Neural crest cell (in vitro differentiated cells): ENCODE measurements around the gene FOXJ3. TPM values are rescaled to one million over a fixed set of nuclear protein-coding genes. Genes with fewer than 3 reads are reported as not detected.

Experiments
- DNase-seq: peaks from one replicate; pipeline ENCODE4 v3.0.0; 2021; ENCODE audit warnings: low read depth, mixed read lengths, low spot score
- H3K27ac Mint-ChIP-seq: one replicate; pipeline ENCODE4 v1.8.0; 2021; ENCODE audit warnings: mild to moderate bottlenecking, mixed read lengths; ENCODE audit not compliant: unreplicated experiment
- H3K27me3 Mint-ChIP-seq: 2 replicates; pipeline ENCODE4 v1.8.0; 2021; ENCODE audit warnings: low read depth, mild to moderate bottlenecking, mixed read lengths
- H3K36me3 Mint-ChIP-seq: 2 replicates; pipeline ENCODE4 v1.8.0; 2021; ENCODE audit warnings: low read depth, mild to moderate bottlenecking, mixed read lengths
- H3K4me1 Mint-ChIP-seq: 2 replicates; pipeline ENCODE4 v1.8.0; 2021; ENCODE audit warnings: mixed read lengths
- H3K4me3 Mint-ChIP-seq: one replicate; pipeline ENCODE4 v1.8.0; 2021; ENCODE audit warnings: mild to moderate bottlenecking, mixed read lengths
- H3K9me3 Mint-ChIP-seq: 2 replicates; pipeline ENCODE4 v1.8.0; 2021; ENCODE audit warnings: mixed read lengths
- CTCF ChIP-seq: fragments of 200-600 bp; sonication (generic); conservative IDR thresholded peaks from 2 replicates; pipeline ENCODE4 v1.5.0; 2021; ENCODE audit warnings: antibody characterized with exemption, mild to moderate bottlenecking
- total RNA-seq: library from RNA; stranded (reverse); gene quantifications from 2 replicates; pipeline ENCODE4 v1.2.1, GENCODE V29; 2021

The FOXJ3 gene
- total RNA-seq, 1 donor from 2014 or later = 40.2 TPM

GRCh38 chr1:42364089-42364488 is 29.1 kb upstream of the FOXJ3 start:
- H3K27ac Mint-ChIP-seq = no peak overlapping the region
- no peaks in the 10 kb centered on the region for H3K9me3 Mint-ChIP-seq
- TF ChIP-seq CTCF = no peak
- no peaks in the 10 kb centered on the region for H3K4me1 Mint-ChIP-seq
- no peak for DNase-seq
- H3K36me3 Mint-ChIP-seq = no peaks in the 10 kb centered on the region
- peaks cover 35% of the 10 kb centered on the region for H3K27me3 Mint-ChIP-seq
- H3K4me3 Mint-ChIP-seq = no peak overlapping the region

GRCh38 chr1:42359466-42359865 is 24.4 kb upstream of the FOXJ3 start:
- Mint-ChIP-seq H3K9me3 (no peaks in the 10 kb centered on the region), H3K27ac (no peak overlapping the region), H3K36me3 (no peaks in the 10 kb centered on the region), H3K4me1 (no peaks in the 10 kb centered on the region), H3K27me3 (peaks cover 39% of the 10 kb centered on the region), H3K4me3 (no peak overlapping the region)
- TF ChIP-seq CTCF = no peak
- no peak for DNase-seq

DNA sequence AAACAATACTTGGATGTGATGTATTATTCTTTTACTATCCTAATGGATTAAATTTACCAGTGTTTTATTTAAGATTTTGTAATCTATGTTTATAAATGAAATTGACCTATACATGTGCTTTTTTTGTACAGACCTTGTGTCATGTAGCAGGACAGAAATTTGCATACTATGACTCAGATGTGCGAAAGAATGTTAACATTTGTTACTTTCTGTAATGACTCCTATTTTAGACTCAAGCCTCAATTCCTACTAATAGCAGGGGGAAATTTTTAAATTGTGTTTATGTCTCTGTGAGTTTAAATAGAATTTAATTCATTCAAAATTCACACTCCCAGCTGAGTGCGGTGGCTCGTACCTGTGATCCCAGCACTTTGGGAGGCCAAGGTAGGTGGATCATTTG is 23.8 kb upstream of the FOXJ3 start:
- no peaks in the 10 kb centered on the region for H3K36me3 Mint-ChIP-seq
- no peak for DNase-seq
- H3K9me3 Mint-ChIP-seq = no peaks in the 10 kb centered on the region
- no peaks in the 10 kb centered on the region for H3K4me1 Mint-ChIP-seq
- H3K4me3 Mint-ChIP-seq = no peak overlapping the region
- TF ChIP-seq CTCF = no peak
- H3K27ac Mint-ChIP-seq = no peak overlapping the region
- H3K27me3 Mint-ChIP-seq = peaks cover 43% of the 10 kb centered on the region

DNA sequence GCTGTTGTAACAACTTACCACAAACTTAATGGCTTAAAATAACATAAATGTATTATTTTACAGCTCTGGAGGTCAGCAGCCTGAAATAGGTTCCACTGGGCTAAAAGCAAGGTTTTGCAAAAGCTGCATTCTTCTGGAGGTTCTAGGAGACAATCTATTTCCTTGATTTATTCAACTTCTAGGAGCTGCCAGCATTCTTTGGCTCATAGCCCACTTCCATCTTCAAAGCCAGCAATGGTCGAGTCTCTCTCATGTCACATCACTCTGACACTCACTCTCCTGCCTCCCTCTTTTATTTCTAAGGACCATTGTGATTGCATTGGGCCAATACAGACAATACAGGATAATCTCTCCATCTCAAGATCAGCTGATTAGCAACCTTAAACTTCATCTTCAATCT is 15.1 kb upstream of the FOXJ3 start:
- H3K4me1 Mint-ChIP-seq = no peaks in the 10 kb centered on the region
- H3K36me3 Mint-ChIP-seq = no peaks in the 10 kb centered on the region
- DNase-seq = no peak
- no peaks in the 10 kb centered on the region for H3K9me3 Mint-ChIP-seq
- peaks cover 50% of the 10 kb centered on the region for H3K27me3 Mint-ChIP-seq
- no peak overlapping the region for H3K4me3 Mint-ChIP-seq
- no peak overlapping the region for H3K27ac Mint-ChIP-seq
- no peak for TF ChIP-seq CTCF

- Mint-ChIP-seq H3K4me3 (no peak overlapping the region), H3K9me3 (no peaks in the 10 kb centered on the region), H3K4me1 (no peaks in the 10 kb centered on the region), H3K27ac (no peak overlapping the region), H3K36me3 (no peaks in the 10 kb centered on the region), H3K27me3 (peaks cover 52% of the 10 kb centered on the region)
- no peak for TF ChIP-seq CTCF
- no peak for DNase-seq
Measured at GRCh38 chr1:42348498-42348897, 13.5 kb upstream of the FOXJ3 start.

- Mint-ChIP-seq H3K36me3 (no peaks in the 10 kb centered on the region), H3K4me3 (no peak overlapping the region), H3K27ac (no peak overlapping the region), H3K9me3 (no peaks in the 10 kb centered on the region), H3K4me1 (no peaks in the 10 kb centered on the region), H3K27me3 (peaks cover 29% of the 10 kb centered on the region)
- TF ChIP-seq CTCF = no peak
- no peak for DNase-seq
Measured at GRCh38 chr1:42343049-42343448, 8.0 kb upstream of the FOXJ3 start.
